ENCODE data around the gene PCDH18. TPM values are rescaled to one million over a fixed set of nuclear protein-coding genes. Genes with fewer than 3 reads are reported as not detected.

PCDH18 gene
- total and polyA plus RNA-seq, 2 donors from 2014 or later: 2.2 to 10.1 TPM

DNA sequence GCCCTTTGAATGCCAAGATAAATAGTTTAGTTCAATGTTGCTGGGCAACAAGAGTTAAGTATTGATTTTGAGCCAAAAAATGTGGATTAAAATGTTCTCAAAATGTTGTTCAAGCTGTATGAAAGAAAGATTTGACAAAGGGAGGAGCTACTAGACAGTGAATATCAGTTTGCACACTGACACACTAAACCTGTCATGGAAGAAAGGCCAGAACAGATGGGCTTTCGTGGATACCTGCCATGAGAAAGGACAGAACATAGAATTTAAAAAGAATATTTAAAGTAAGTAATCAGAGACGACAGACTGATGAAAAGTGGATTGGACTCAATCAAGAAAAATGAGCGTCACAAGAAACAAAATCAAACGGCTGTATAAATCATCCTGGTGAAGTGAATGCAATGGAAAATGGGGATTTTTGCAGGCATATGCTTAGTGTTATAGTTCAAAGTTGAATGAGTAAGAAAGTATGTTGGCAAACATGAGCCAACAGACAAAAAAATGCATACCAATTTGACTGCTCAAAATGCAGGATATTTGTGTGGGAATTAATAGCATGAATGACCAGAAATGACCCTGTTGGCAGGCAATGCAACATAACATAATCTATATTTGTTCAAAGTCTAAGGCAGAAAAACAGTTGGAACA lies 7.4 kb downstream of the PCDH18 start:
- Histone ChIP-seq H3K4me3 (ENCODE audit: low read length in 3 of 3) (peak overlapping the region in 1 of 3 donors; percentile 22), H3K27me3 (ENCODE audit: control insufficient read depth, insufficient read depth, low read length) (no peaks in the 10 kb centered on the region), H3K27ac (ENCODE audit: low read depth in 2 of 2, low read length in 2 of 2) (no peak overlapping the region), H3K9ac (ENCODE audit: low read length in 3 of 3) (no peak overlapping the region), H3K4me1 (ENCODE audit: control insufficient read depth in 2 of 3, insufficient read depth in 2 of 3, low read depth in 1 of 3, low read length in 3 of 3) (no peaks in the 10 kb centered on the region), H3K9me3 (ENCODE audit: control insufficient read depth in 2 of 3, insufficient read depth in 1 of 3, low read length in 3 of 3) (no peaks in the 10 kb centered on the region), H3K36me3 (ENCODE audit: control insufficient read depth in 2 of 3, insufficient read depth in 3 of 3, low read length in 3 of 3) (peaks cover 0 to 14% (median 0%) of the 10 kb centered on the region in 3 donors)
- TF ChIP-seq, protein P1, sequence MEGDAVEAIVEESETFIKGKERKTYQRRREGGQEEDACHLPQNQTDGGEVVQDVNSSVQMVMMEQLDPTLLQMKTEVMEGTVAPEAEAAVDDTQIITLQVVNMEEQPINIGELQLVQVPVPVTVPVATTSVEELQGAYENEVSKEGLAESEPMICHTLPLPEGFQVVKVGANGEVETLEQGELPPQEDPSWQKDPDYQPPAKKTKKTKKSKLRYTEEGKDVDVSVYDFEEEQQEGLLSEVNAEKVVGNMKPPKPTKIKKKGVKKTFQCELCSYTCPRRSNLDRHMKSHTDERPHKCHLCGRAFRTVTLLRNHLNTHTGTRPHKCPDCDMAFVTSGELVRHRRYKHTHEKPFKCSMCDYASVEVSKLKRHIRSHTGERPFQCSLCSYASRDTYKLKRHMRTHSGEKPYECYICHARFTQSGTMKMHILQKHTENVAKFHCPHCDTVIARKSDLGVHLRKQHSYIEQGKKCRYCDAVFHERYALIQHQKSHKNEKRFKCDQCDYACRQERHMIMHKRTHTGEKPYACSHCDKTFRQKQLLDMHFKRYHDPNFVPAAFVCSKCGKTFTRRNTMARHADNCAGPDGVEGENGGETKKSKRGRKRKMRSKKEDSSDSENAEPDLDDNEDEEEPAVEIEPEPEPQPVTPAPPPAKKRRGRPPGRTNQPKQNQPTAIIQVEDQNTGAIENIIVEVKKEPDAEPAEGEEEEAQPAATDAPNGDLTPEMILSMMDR (IDR thresholded peaks at IDR 0.05; ENCODE audit: borderline replicate concordance, extremely low read depth, insufficient read depth): no peak
- no peak for FAIRE-seq
- no peak for DNase-seq
- intact Hi-C loops (cut with DNase I): no loop called here

DNA sequence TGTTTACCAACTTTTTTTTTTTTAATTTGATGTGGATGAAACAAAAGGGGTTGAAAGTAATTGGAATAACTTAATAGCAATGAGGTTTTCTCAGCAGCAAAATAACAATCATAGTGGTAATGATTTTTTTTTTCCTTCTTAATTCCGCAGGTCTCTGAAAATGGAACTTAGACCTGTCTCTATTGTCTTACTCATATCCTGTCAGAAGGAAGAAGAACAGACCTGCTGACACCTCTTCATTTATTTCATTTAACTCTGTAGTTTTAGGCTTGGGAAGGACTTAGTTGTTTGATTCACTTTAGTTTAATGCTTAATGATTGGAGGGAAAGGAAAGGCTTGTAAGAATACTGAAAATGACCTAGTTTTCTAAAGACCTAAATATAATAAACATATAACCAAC lies 9.0 kb downstream of the PCDH18 start:
- TF ChIP-seq, protein P1 (IDR thresholded peaks at IDR 0.05; ENCODE audit: borderline replicate concordance, extremely low read depth, insufficient read depth): no peak
- Histone ChIP-seq H3K4me1 (ENCODE audit: control insufficient read depth in 2 of 3, insufficient read depth in 2 of 3, low read depth in 1 of 3, low read length in 3 of 3) (no peaks in the 10 kb centered on the region), H3K27ac (ENCODE audit: low read depth in 2 of 2, low read length in 2 of 2) (no peak overlapping the region), H3K36me3 (ENCODE audit: control insufficient read depth in 2 of 3, insufficient read depth in 3 of 3, low read length in 3 of 3) (peaks cover 0 to 11% (median 0%) of the 10 kb centered on the region in 3 donors), H3K27me3 (ENCODE audit: control insufficient read depth, insufficient read depth, low read length) (no peaks in the 10 kb centered on the region), H3K9ac (ENCODE audit: low read length in 3 of 3) (no peak overlapping the region), H3K9me3 (ENCODE audit: control insufficient read depth in 2 of 3, insufficient read depth in 1 of 3, low read length in 3 of 3) (no peaks in the 10 kb centered on the region), H3K4me3 (ENCODE audit: low read length in 3 of 3) (no peak overlapping the region)
- DNase-seq (no peak), FAIRE-seq (no peak)
- intact Hi-C loops (cut with DNase I): no loop called here

DNA sequence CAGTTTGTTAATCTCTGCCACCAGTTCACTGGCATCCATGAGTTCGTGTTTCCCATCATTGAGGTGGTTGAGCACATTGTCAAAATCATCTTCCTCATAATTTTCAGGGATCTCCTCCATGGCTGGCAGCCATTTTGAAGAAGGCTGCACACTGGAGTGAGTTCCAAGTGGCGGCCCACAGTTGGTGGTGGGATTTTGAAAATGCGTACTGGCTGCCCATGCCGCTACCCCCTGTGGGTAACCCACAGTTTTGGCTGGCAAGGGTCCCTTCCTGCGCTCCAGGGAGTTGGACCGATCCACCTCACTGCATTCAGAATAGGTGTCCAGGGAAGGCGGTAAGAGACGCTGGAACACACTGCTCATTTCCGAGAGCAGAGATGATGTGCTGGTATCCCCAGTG lies 11.2 kb downstream of the PCDH18 start:
- DNase-seq (peak in 1 of 5 donors; percentile 35), FAIRE-seq (no peak)
- Histone ChIP-seq H3K27ac (ENCODE audit: low read depth in 2 of 2, low read length in 2 of 2) (no peak overlapping the region), H3K27me3 (ENCODE audit: control insufficient read depth, insufficient read depth, low read length) (no peaks in the 10 kb centered on the region), H3K4me3 (ENCODE audit: low read length in 3 of 3) (no peak overlapping the region), H3K4me1 (ENCODE audit: control insufficient read depth in 2 of 3, insufficient read depth in 2 of 3, low read depth in 1 of 3, low read length in 3 of 3) (no peaks in the 10 kb centered on the region), H3K9ac (ENCODE audit: low read length in 3 of 3) (no peak overlapping the region), H3K36me3 (ENCODE audit: control insufficient read depth in 2 of 3, insufficient read depth in 3 of 3, low read length in 3 of 3) (peaks cover 0 to 5% (median 0%) of the 10 kb centered on the region in 3 donors), H3K9me3 (ENCODE audit: control insufficient read depth in 2 of 3, insufficient read depth in 1 of 3, low read length in 3 of 3) (no peaks in the 10 kb centered on the region)
- intact Hi-C loops (cut with DNase I): no loop called here
- TF ChIP-seq, protein P1 (IDR thresholded peaks at IDR 0.05; ENCODE audit: borderline replicate concordance, extremely low read depth, insufficient read depth): no peak

Measured in kidney (tissue), 14 donors.